Nephron progenitor cell (in vitro differentiated cells): Measurements from ENCODE around the gene PTPRD.

Experiments
- DNase-seq: peaks from one replicate; pipeline ENCODE4 v3.0.0; 2021
- H3K27ac Mint-ChIP-seq: 2 replicates; pipeline ENCODE4 v1.8.0; 2021; ENCODE audit warnings: mild to moderate bottlenecking, moderate library complexity, mixed read lengths
- H3K27me3 Mint-ChIP-seq: 2 replicates; pipeline ENCODE4 v1.8.0; 2021; ENCODE audit warnings: mild to moderate bottlenecking, low read depth, mixed read lengths; ENCODE audit not compliant: poor library complexity
- H3K36me3 Mint-ChIP-seq: 2 replicates; pipeline ENCODE4 v1.8.0; 2021; ENCODE audit warnings: low read depth, mixed read lengths
- H3K4me1 Mint-ChIP-seq: 2 replicates; pipeline ENCODE4 v1.8.0; 2021; ENCODE audit warnings: mixed read lengths
- H3K4me3 Mint-ChIP-seq: 2 replicates; pipeline ENCODE4 v1.8.0; 2021; ENCODE audit warnings: mild to moderate bottlenecking, moderate library complexity, mixed read lengths
- H3K9me3 Mint-ChIP-seq: 2 replicates; pipeline ENCODE4 v1.8.0; 2021; ENCODE audit warnings: mild to moderate bottlenecking, moderate library complexity, mixed read lengths
- CTCF ChIP-seq: fragments of 200-600 bp; sonication (generic); IDR thresholded peaks from 2 replicates; pipeline ENCODE4 v1.5.0; 2021; ENCODE audit warnings: antibody characterized with exemption

PTPRD gene

GRCh38 chr9:8673830-8674229, 1939.0 kb downstream of the PTPRD start:
- H3K36me3 Mint-ChIP-seq = no peaks in the 10 kb centered on the region
- no peak for TF ChIP-seq CTCF
- no peaks in the 10 kb centered on the region for H3K9me3 Mint-ChIP-seq
- H3K4me1 Mint-ChIP-seq = peaks cover 26% of the 10 kb centered on the region
- H3K27ac Mint-ChIP-seq = no peak overlapping the region
- H3K27me3 Mint-ChIP-seq = peaks cover 3% of the 10 kb centered on the region
- no peak for DNase-seq
- no peak overlapping the region for H3K4me3 Mint-ChIP-seq

DNA sequence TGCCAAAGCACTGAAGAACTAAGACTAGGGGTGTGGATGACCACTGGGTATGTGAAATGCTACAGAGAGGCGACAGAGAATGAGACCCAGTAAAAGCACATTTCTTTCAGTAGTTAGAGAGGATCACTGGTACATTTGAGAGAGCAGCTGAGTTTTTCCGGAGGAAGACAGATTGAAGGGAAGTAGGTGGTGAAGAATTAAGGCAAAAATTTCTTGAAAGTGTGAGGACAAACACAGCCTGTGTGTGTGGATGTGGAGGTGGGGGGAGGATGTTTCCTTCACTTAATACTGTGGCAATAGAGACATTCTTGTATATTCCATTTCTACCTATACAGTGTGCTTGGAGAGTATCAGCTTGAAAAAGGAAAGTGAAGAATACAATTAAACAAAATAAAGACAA, 1942.1 kb downstream of the PTPRD start:
- TF ChIP-seq CTCF = no peak

DNA sequence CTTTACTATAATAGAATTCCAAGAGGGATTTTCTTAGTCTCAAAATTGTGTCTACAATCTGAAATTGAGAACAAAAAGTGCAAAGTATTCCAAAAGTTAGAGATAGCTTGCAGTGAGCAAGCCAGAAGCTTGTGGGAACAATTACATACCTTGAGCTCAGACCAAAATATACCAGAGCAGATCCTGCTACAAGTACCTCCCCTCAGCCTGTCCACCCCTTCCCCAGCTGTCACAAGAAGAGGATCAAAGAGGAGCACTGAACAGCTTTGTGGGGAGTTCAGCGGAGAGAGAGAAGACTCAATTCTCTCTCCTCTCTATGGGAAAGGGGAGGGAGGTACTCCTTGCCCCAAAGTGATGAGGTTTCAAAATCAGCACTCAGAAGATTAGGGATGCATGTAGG, 1944.1 kb downstream of the PTPRD start:
- Mint-ChIP-seq H3K4me1 (peaks cover 8% of the 10 kb centered on the region), H3K27me3 (no peaks in the 10 kb centered on the region), H3K4me3 (no peak overlapping the region), H3K9me3 (no peaks in the 10 kb centered on the region), H3K36me3 (peaks cover 5% of the 10 kb centered on the region), H3K27ac (no peak overlapping the region)
- DNase-seq = no peak
- no peak for TF ChIP-seq CTCF

More for the DNA sequence above, 1942.1 kb downstream of the PTPRD start:
- no peaks in the 10 kb centered on the region for H3K36me3 Mint-ChIP-seq
- H3K9me3 Mint-ChIP-seq = no peaks in the 10 kb centered on the region
- no peak overlapping the region for H3K27ac Mint-ChIP-seq
- H3K27me3 Mint-ChIP-seq = no peaks in the 10 kb centered on the region
- no peak overlapping the region for H3K4me3 Mint-ChIP-seq
- peaks cover 13% of the 10 kb centered on the region for H3K4me1 Mint-ChIP-seq
- no peak for DNase-seq

GRCh38 chr9:8668231-8668630, 1944.6 kb downstream of the PTPRD start:
- no peak for DNase-seq
- no peaks in the 10 kb centered on the region for H3K9me3 Mint-ChIP-seq
- H3K36me3 Mint-ChIP-seq = peaks cover 5% of the 10 kb centered on the region
- TF ChIP-seq CTCF = no peak
- no peak overlapping the region for H3K27ac Mint-ChIP-seq
- H3K27me3 Mint-ChIP-seq = no peaks in the 10 kb centered on the region
- no peak overlapping the region for H3K4me3 Mint-ChIP-seq
- H3K4me1 Mint-ChIP-seq = peaks cover 8% of the 10 kb centered on the region

DNA sequence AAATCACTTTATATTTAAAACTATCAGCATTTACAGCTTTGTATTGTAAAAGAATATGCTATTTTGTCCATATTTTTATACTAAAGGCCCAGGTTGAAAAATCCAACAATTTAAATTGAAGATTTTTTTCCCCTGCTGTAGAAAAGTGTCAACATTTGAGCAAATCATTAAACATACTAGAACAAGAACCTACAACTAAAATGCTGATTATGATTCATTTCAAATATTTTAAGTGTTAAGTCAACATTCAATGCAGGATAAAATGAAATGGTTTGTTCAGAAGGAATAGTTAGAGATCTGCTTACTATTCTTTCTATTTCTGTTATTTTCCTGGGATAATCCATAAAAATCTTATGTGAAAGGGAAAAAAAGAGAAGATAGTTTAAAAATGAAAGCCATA, 1946.7 kb downstream of the PTPRD start:
- H3K9me3 Mint-ChIP-seq = no peaks in the 10 kb centered on the region
- no peak overlapping the region for H3K4me3 Mint-ChIP-seq
- TF ChIP-seq CTCF = no peak
- DNase-seq = no peak
- no peaks in the 10 kb centered on the region for H3K27me3 Mint-ChIP-seq
- no peak overlapping the region for H3K27ac Mint-ChIP-seq
- H3K36me3 Mint-ChIP-seq = peaks cover 5% of the 10 kb centered on the region
- peaks cover 9% of the 10 kb centered on the region for H3K4me1 Mint-ChIP-seq

GRCh38 chr9:8660383-8660782, 1952.4 kb downstream of the PTPRD start:
- H3K27me3 Mint-ChIP-seq = no peaks in the 10 kb centered on the region
- peaks cover 9% of the 10 kb centered on the region for H3K4me1 Mint-ChIP-seq
- peaks cover 13% of the 10 kb centered on the region for H3K9me3 Mint-ChIP-seq
- H3K27ac Mint-ChIP-seq = peak overlapping the region; percentile 33
- no peak for DNase-seq
- no peak overlapping the region for H3K4me3 Mint-ChIP-seq
- TF ChIP-seq CTCF = no peak
- peaks cover 17% of the 10 kb centered on the region for H3K36me3 Mint-ChIP-seq
